Neuronal stem cell (in vitro differentiated cells): ENCODE results near the gene FBXO48.

Experiments
- DNase-seq: peaks from one replicate; pipeline ENCODE4 v3.0.0-alpha.2; 2013; ENCODE audit warnings: low spot score
- H2AFZ ChIP-seq: one replicate; pipeline ENCODE4 v1.6.1; 2013; ENCODE audit warnings: mild to moderate bottlenecking, low read length, inconsistent platforms
- H2AK5ac ChIP-seq: 2 replicates; pipeline ENCODE4 v1.6.1; 2013; ENCODE audit warnings: low read depth, mild to moderate bottlenecking, inconsistent platforms, low read length, moderate library complexity, mixed read lengths
- H2BK120ac ChIP-seq: 2 replicates; pipeline ENCODE4 v1.6.1; 2013; ENCODE audit warnings: low read depth, mild to moderate bottlenecking, inconsistent platforms, low read length, moderate library complexity, mixed read lengths
- H2BK12ac ChIP-seq: one replicate; pipeline ENCODE4 v1.6.1; 2013; ENCODE audit warnings: low read length, inconsistent platforms
- H2BK15ac ChIP-seq: 2 replicates; pipeline ENCODE4 v1.6.1; 2013; ENCODE audit warnings: mild to moderate bottlenecking, low read length, inconsistent platforms, mixed read lengths
- H2BK5ac ChIP-seq: one replicate; pipeline ENCODE4 v1.6.1; 2013; ENCODE audit warnings: inconsistent platforms, mild to moderate bottlenecking, low read length, moderate library complexity
- H3K14ac ChIP-seq: one replicate; pipeline ENCODE4 v1.6.1; 2013; ENCODE audit warnings: low read length, inconsistent platforms
- H3K18ac ChIP-seq: 2 replicates; pipeline ENCODE4 v1.6.1; 2013; ENCODE audit warnings: low read length, inconsistent platforms
- H3K23ac ChIP-seq: 2 replicates; pipeline ENCODE4 v1.6.1; 2013; ENCODE audit warnings: low read depth, mild to moderate bottlenecking, mixed read lengths, low read length, inconsistent platforms; ENCODE audit not compliant: poor library complexity
- H3K27ac ChIP-seq: replicated peaks from 3 replicates; pipeline ENCODE4 v1.5.1; 2013; ENCODE audit warnings: low read length, inconsistent platforms
- H3K27me3 ChIP-seq, 3 experiments: 2 replicates each; pipeline ENCODE4 v1.6.1; 2013; ENCODE audit warnings: low read length in 3 of 3, mild to moderate bottlenecking in 2 of 3, inconsistent platforms in 1 of 3, low read depth in 1 of 3, mixed read lengths in 1 of 3, moderate library complexity in 1 of 3; ENCODE audit not compliant: control insufficient read depth in 3 of 3, insufficient read depth in 3 of 3
- H3K36me3 ChIP-seq, 2 donors: replicated peaks in 1 of 2; 2 replicates each; pipeline ENCODE4 v1.6.1; 2013; ENCODE audit warnings: low read length in 2 of 2; ENCODE audit not compliant: control insufficient read depth in 2 of 2, insufficient read depth in 2 of 2
- H3K4ac ChIP-seq: 2 replicates; pipeline ENCODE4 v1.6.1; 2013; ENCODE audit warnings: inconsistent platforms, mild to moderate bottlenecking, low read length, moderate library complexity
- H3K4me1 ChIP-seq, 2 donors: 1 replicate in 1 of 2; 2 replicates in 1 of 2; pipeline ENCODE4 v1.6.1; 2013; ENCODE audit warnings: low read length in 2 of 2, low read depth in 1 of 2; ENCODE audit not compliant: control insufficient read depth in 2 of 2, insufficient read depth in 1 of 2
- H3K4me2 ChIP-seq: one replicate; pipeline ENCODE4 v1.6.1; 2013; ENCODE audit warnings: mild to moderate bottlenecking, low read length, inconsistent platforms; ENCODE audit not compliant: insufficient read depth, poor library complexity, severe bottlenecking
- H3K4me3 ChIP-seq, 2 donors: 2 replicates each; pipeline ENCODE4 v1.5.1; 2013; ENCODE audit warnings: low read length in 2 of 2, mild to moderate bottlenecking in 2 of 2, inconsistent platforms in 1 of 2, moderate library complexity in 1 of 2
- H3K79me1 ChIP-seq: one replicate; pipeline ENCODE4 v1.6.1; 2013; ENCODE audit warnings: low read depth, mild to moderate bottlenecking, inconsistent platforms, low read length, moderate library complexity
- H3K9ac ChIP-seq: one replicate; pipeline ENCODE4 v1.6.1; 2013; ENCODE audit warnings: mild to moderate bottlenecking, low read depth, low read length, inconsistent platforms; ENCODE audit not compliant: poor library complexity
- H3K9me3 ChIP-seq, 2 donors: replicated peaks in 1 of 2; 2 replicates each; pipeline versions ENCODE3 to v1.6.1; 2013; ENCODE audit warnings: low read length in 2 of 2, mild to moderate bottlenecking in 2 of 2, inconsistent platforms in 1 of 2, low read depth in 1 of 2, mixed read lengths in 1 of 2, moderate library complexity in 1 of 2; ENCODE audit not compliant: control insufficient read depth in 2 of 2, insufficient read depth in 1 of 2
- H4K8ac ChIP-seq: one replicate; pipeline ENCODE4 v1.6.1; 2013; ENCODE audit warnings: low read depth, mild to moderate bottlenecking, inconsistent platforms, low read length, moderate library complexity
- H4K91ac ChIP-seq: one replicate; pipeline ENCODE4 v1.6.1; 2013; ENCODE audit warnings: low read length, low read depth, mild to moderate bottlenecking, inconsistent platforms; ENCODE audit not compliant: poor library complexity
- WGBS, 2 donors: extraction: QIAGEN DNeasy Blood & Tissue Kit; methylation state at CpG; one replicate each; pipeline ENCODE4 v1.1.7; 2013; ENCODE audit warnings: missing lambda C conversion rate in 2 of 2, mixed read lengths in 1 of 2; ENCODE audit not compliant: insufficient read length in 2 of 2, insufficient replicate concordance in 1 of 2; ENCODE audit errors: extremely low coverage in 2 of 2; 5-methylcytosine and 5-hydroxymethylcytosine counted together

FBXO48 gene

GRCh38 chr2:68414452-68414851 lies 52.6 kb downstream of the FBXO48 start:
- H3K18ac ChIP-seq: no peak overlapping the region
- H3K36me3 ChIP-seq: no peaks in the 10 kb centered on the region
- H2AFZ ChIP-seq: peak overlapping the region; percentile 55
- no peaks in the 10 kb centered on the region for H3K79me1 ChIP-seq
- H2AK5ac ChIP-seq: no peak overlapping the region
- no peak for DNase-seq
- no peak overlapping the region for H3K27ac ChIP-seq
- no peak overlapping the region for H4K8ac ChIP-seq
- no peak overlapping the region for H2BK5ac ChIP-seq
- H3K4me2 ChIP-seq: no peak overlapping the region
- no peaks in the 10 kb centered on the region for H3K27me3 ChIP-seq
- H2BK12ac ChIP-seq: no peak overlapping the region
- no peak overlapping the region for H4K91ac ChIP-seq
- no peak overlapping the region for H3K9ac ChIP-seq
- no peak overlapping the region for H3K14ac ChIP-seq
- H3K4me1 ChIP-seq: peaks cover 6 to 19% of the 10 kb centered on the region in 2 donors
- H3K23ac ChIP-seq: no peak overlapping the region
- H2BK120ac ChIP-seq: no peak overlapping the region
- no peak overlapping the region for H3K4me3 ChIP-seq
- H3K4ac ChIP-seq: no peak overlapping the region
- H2BK15ac ChIP-seq: no peak overlapping the region
- no peaks in the 10 kb centered on the region for H3K9me3 ChIP-seq

- Histone ChIP-seq H3K4me3 (no peak overlapping the region), H3K9ac (no peak overlapping the region), H3K18ac (no peak overlapping the region)
Observed at GRCh38 chr2:68413466-68413865, 53.6 kb downstream of the FBXO48 start.

GRCh38 chr2:68412127-68412819 lies 54.8 kb downstream of the FBXO48 start:
- no peak overlapping the region for H3K27ac ChIP-seq
- H4K8ac ChIP-seq: no peak overlapping the region
- no peak overlapping the region for H2BK120ac ChIP-seq
- no peak overlapping the region for H3K18ac ChIP-seq
- H3K27me3 ChIP-seq: no peaks in the 10 kb centered on the region
- H3K4me2 ChIP-seq: no peak overlapping the region
- no peak overlapping the region for H3K9ac ChIP-seq
- H2BK12ac ChIP-seq: no peak overlapping the region
- H2AK5ac ChIP-seq: no peak overlapping the region
- no peak overlapping the region for H3K14ac ChIP-seq
- H3K4me3 ChIP-seq: no peak overlapping the region
- H3K9me3 ChIP-seq: no peaks in the 10 kb centered on the region
- no peak overlapping the region for H4K91ac ChIP-seq
- H2AFZ ChIP-seq: no peak overlapping the region
- H3K23ac ChIP-seq: no peak overlapping the region
- no peak overlapping the region for H2BK15ac ChIP-seq
- peaks cover 2 to 4% of the 10 kb centered on the region in 2 donors for H3K4me1 ChIP-seq
- no peak overlapping the region for H3K4ac ChIP-seq
- no peaks in the 10 kb centered on the region for H3K36me3 ChIP-seq
- DNase-seq: no peak
- WGBS, 2 donors: no CpG with 5 or more reads among the region's 4 CpGs
- no peak overlapping the region for H2BK5ac ChIP-seq
- no peaks in the 10 kb centered on the region for H3K79me1 ChIP-seq

More at GRCh38 chr2:68413466-68413865, 53.6 kb downstream of the FBXO48 start:
- H2BK15ac ChIP-seq: no peak overlapping the region
- H3K27me3 ChIP-seq: no peaks in the 10 kb centered on the region
- no peak overlapping the region for H3K14ac ChIP-seq
- no peak overlapping the region for H3K27ac ChIP-seq
- H2BK120ac ChIP-seq: no peak overlapping the region
- H3K4ac ChIP-seq: no peak overlapping the region
- no peaks in the 10 kb centered on the region for H3K9me3 ChIP-seq
- no peaks in the 10 kb centered on the region for H3K79me1 ChIP-seq
- H3K4me1 ChIP-seq: peaks cover 2 to 13% of the 10 kb centered on the region in 2 donors
- WGBS, 2 donors: no CpG with 5 or more reads among the region's 2 CpGs
- no peak overlapping the region for H3K23ac ChIP-seq
- H4K8ac ChIP-seq: no peak overlapping the region
- DNase-seq: no peak
- no peaks in the 10 kb centered on the region for H3K36me3 ChIP-seq
- H3K4me2 ChIP-seq: no peak overlapping the region
- no peak overlapping the region for H2BK5ac ChIP-seq
- no peak overlapping the region for H2AFZ ChIP-seq
- no peak overlapping the region for H2AK5ac ChIP-seq
- no peak overlapping the region for H4K91ac ChIP-seq
- no peak overlapping the region for H2BK12ac ChIP-seq

GRCh38 chr2:68411397-68412126 lies 55.5 kb downstream of the FBXO48 start:
- H3K14ac ChIP-seq: no peak overlapping the region
- H2BK120ac ChIP-seq: no peak overlapping the region
- WGBS, 2 donors: 100% methylated on average over 1 of the region's 4 CpGs; no CpG with 5 or more reads in 1 of the 2 donors
- H3K23ac ChIP-seq: no peak overlapping the region
- H2BK12ac ChIP-seq: no peak overlapping the region
- H4K91ac ChIP-seq: no peak overlapping the region
- no peak overlapping the region for H3K4me3 ChIP-seq
- DNase-seq: no peak
- no peak overlapping the region for H2AFZ ChIP-seq
- no peak overlapping the region for H3K4ac ChIP-seq
- no peak overlapping the region for H2BK5ac ChIP-seq
- no peak overlapping the region for H3K9ac ChIP-seq
- H2AK5ac ChIP-seq: no peak overlapping the region
- H3K9me3 ChIP-seq: no peaks in the 10 kb centered on the region
- H3K27me3 ChIP-seq: no peaks in the 10 kb centered on the region
- H3K79me1 ChIP-seq: no peaks in the 10 kb centered on the region
- no peaks in the 10 kb centered on the region for H3K36me3 ChIP-seq
- peaks cover 2 to 4% of the 10 kb centered on the region in 2 donors for H3K4me1 ChIP-seq
- H4K8ac ChIP-seq: no peak overlapping the region
- no peak overlapping the region for H2BK15ac ChIP-seq
- H3K27ac ChIP-seq: no peak overlapping the region
- no peak overlapping the region for H3K4me2 ChIP-seq
- no peak overlapping the region for H3K18ac ChIP-seq
